ENCODE results near the gene SULT1C2. TPM values are rescaled to one million over a fixed set of nuclear protein-coding genes. Genes with fewer than 3 reads are reported as not detected.

The SULT1C2 gene
- total and polyA plus RNA-seq, 2 of the 13 experiments (the other 11 are each of a cell fraction or from before 2014, with no cell fraction given), result 4.0 to 6.2 TPM

DNA sequence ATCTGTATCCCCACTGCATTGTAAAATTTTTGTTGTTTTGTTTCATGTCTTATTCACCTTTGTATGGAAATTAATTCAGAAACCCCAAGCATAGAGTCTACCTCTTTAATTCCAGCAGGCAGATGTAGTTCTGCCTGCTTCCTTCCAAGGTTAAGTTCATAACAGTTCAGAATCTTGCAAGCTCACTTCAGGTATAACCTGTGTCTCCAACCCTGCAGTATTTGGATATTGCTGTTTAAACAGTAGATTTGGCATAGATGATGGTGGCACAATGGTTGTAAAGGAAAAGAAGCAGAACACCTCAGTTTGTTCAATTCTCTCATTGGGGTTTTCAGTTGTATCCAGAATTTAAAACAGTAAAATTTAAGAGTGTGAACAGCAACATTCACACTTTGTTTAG, 21.2 kb downstream of the SULT1C2 start:
- H3K79me2 ChIP-seq (ENCODE audit: insufficient read depth, low read length), result no peaks in the 10 kb centered on the region
- H3K4me3 ChIP-seq (replicated peaks in 1 of 3; ENCODE audit: insufficient read depth in 1 of 3, low read depth in 2 of 3, low read length in 3 of 3), result no peak overlapping the region
- H2AFZ ChIP-seq (ENCODE audit: low read length), result no peak overlapping the region
- POLR2A ChIA-PET, result no interaction called here
- no peaks in the 10 kb centered on the region for H4K20me1 ChIP-seq (ENCODE audit: insufficient read depth, low read length)
- CTCF ChIA-PET (ENCODE audit: low intra/inter-chr PET ratio, low total read pairs), result no interaction called here
- H3K9me3 ChIP-seq (ENCODE audit: low read length), result peaks cover 4% of the 10 kb centered on the region; the same call in 1 of the 2 replicates
- H3K27ac ChIP-seq (ENCODE audit: extremely low read length, insufficient read depth, low read length), result no peak overlapping the region
- TF ChIP-seq ZNF274 (CRISPR knock-in tag; IDR thresholded peaks at IDR 0.05) (no peak), FOXK1 (CRISPR knock-in tag; IDR thresholded peaks at IDR 0.05; ENCODE audit: borderline replicate concordance, low read depth) (no peak), TP53 (CRISPR knock-in tag; conservative IDR thresholded peaks at IDR 0.05) (no peak), FOSL2 (CRISPR knock-in tag; IDR thresholded peaks at IDR 0.05) (no peak), NKX3-1 (CRISPR knock-in tag; IDR thresholded peaks at IDR 0.05) (no peak), ZNF598 (CRISPR knock-in tag; IDR thresholded peaks at IDR 0.05; ENCODE audit: borderline replicate concordance) (no peak)
- in situ Hi-C loops (cut with HindIII; ENCODE audit: extremely low pct_ligation_motif_present, low pct_unique_long_range_greater_than_20kb), result no loop called here
- peaks cover 9% of the 10 kb centered on the region for H3K4me1 ChIP-seq (ENCODE audit: insufficient read depth, low read length)
- no peaks in the 10 kb centered on the region for H3K36me3 ChIP-seq (replicated peaks in 1 of 2; ENCODE audit: control insufficient read depth in 1 of 2, insufficient read depth in 2 of 2, low read length in 2 of 2)
- BruUV-seq (replicated peaks), result no TSS peak
- no peak overlapping the region for H3K4me2 ChIP-seq (ENCODE audit: low read depth, low read length)
- H3K9ac ChIP-seq (ENCODE audit: insufficient read depth, low read depth, low read length), result no peak overlapping the region
- FAIRE-seq (no peak), ATAC-seq (no peak), DNase-seq (ENCODE audit: low spot score) (no peak)
- no peaks in the 10 kb centered on the region for H3K27me3 ChIP-seq (ENCODE audit: control insufficient read depth in 1 of 2, insufficient read depth in 2 of 2, low read length in 2 of 2)
- intact Hi-C loops (cut with micrococcal nuclease; ENCODE audit: unreplicated experiment), result no loop called here

DNA sequence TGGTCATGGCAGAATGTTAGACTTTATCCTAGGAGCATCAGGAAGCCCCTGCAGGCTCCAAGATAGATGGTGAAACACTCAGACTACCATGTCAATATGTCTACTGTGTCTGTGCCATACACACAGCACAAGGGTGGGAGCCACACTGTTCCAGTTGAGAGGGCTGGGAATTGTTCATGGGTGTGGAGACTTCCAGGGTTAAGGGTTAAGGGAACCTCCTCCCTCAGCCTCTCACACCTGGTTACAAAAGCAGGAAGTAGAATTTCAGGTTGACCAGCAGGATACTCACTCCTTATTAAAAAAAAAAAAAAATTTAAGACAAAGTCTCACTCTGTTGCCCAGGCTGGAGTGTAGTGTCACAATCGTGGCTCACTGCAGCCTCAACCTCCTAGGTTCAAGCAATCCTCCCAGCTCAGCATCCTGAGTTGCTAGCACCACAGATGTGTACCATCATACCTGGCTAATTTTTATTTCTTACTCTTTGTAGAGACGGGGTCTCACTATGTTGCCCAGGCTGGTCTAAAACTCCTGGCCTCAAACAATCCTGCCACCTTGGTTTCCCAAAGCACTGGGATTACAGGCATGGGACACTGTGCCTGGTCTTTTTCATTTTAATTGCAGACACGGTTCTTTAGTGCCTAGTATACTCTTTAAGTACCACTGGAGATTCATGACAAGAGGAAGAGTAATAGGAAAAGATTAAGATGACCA, 26.0 kb downstream of the SULT1C2 start:
- ATAC-seq (no peak; the same call in 2 of the 3 replicates), FAIRE-seq (no peak), DNase-seq (ENCODE audit: low spot score) (no peak)
- POLR2A ChIA-PET, result no interaction called here
- Histone ChIP-seq H3K4me3 (replicated peaks in 1 of 3; ENCODE audit: insufficient read depth in 1 of 3, low read depth in 2 of 3, low read length in 3 of 3) (no peak overlapping the region), H3K36me3 (replicated peaks in 1 of 2; ENCODE audit: control insufficient read depth in 1 of 2, insufficient read depth in 2 of 2, low read length in 2 of 2) (no peaks in the 10 kb centered on the region), H3K9ac (ENCODE audit: insufficient read depth, low read depth, low read length) (no peak overlapping the region), H4K20me1 (ENCODE audit: insufficient read depth, low read length) (no peaks in the 10 kb centered on the region), H3K27me3 (ENCODE audit: control insufficient read depth in 1 of 2, insufficient read depth in 2 of 2, low read length in 2 of 2) (no peaks in the 10 kb centered on the region), H3K4me1 (ENCODE audit: insufficient read depth, low read length) (peaks cover 30% of the 10 kb centered on the region), H2AFZ (ENCODE audit: low read length) (no peak overlapping the region), H3K4me2 (ENCODE audit: low read depth, low read length) (peak overlapping the region; percentile 48; the same call in 1 of the 2 replicates), H3K9me3 (ENCODE audit: low read length) (peaks cover 4% of the 10 kb centered on the region; the same call in 1 of the 2 replicates), H3K79me2 (ENCODE audit: insufficient read depth, low read length) (no peaks in the 10 kb centered on the region), H3K27ac (ENCODE audit: extremely low read length, insufficient read depth, low read length) (no peak overlapping the region)
- no TSS peak for BruUV-seq (replicated peaks)
- intact Hi-C loops (cut with micrococcal nuclease; ENCODE audit: unreplicated experiment), result no loop called here
- WGBS (ENCODE audit: low lambda C conversion rate), result 46% methylated on average over 3 of the region's 3 CpGs
- TF ChIP-seq ZNF121 (CRISPR knock-in tag; IDR thresholded peaks at IDR 0.05), result peak; percentile 79
- TF ChIP-seq, protein P1, sequence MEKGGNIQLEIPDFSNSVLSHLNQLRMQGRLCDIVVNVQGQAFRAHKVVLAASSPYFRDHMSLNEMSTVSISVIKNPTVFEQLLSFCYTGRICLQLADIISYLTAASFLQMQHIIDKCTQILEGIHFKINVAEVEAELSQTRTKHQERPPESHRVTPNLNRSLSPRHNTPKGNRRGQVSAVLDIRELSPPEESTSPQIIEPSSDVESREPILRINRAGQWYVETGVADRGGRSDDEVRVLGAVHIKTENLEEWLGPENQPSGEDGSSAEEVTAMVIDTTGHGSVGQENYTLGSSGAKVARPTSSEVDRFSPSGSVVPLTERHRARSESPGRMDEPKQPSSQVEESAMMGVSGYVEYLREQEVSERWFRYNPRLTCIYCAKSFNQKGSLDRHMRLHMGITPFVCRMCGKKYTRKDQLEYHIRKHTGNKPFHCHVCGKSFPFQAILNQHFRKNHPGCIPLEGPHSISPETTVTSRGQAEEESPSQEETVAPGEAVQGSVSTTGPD (CRISPR knock-in tag; IDR thresholded peaks at IDR 0.05), result no peak
- no peak for TF ChIP-seq RARA (CRISPR knock-in tag; IDR thresholded peaks at IDR 0.05)
- no peak for TF ChIP-seq ADNP (CRISPR knock-in tag; IDR thresholded peaks at IDR 0.05)
- in situ Hi-C loops (cut with HindIII; ENCODE audit: extremely low pct_ligation_motif_present, low pct_unique_long_range_greater_than_20kb), result no loop called here
- CTCF ChIA-PET (ENCODE audit: low intra/inter-chr PET ratio, low total read pairs), result no interaction called here
